IMR-90 (cell line): ENCODE results near the gene DDX10. TPM values are rescaled to one million over a fixed set of nuclear protein-coding genes. Genes with fewer than 3 reads are reported as not detected.

ENCODE experiments used
- ATAC-seq: fragments of 200-7000 bp; cut with Tn5 transposase; 2 replicates; pipeline ENCODE4 v1.9.1; 2020; ENCODE audit warnings: low read depth, mild to moderate bottlenecking, moderate library complexity
- BruUV-seq: library from RNA; stranded (reverse); fragments of 400-500 nt; replicated peaks from 2 replicates; lab custom pipeline; 2021; lab: Mats Ljungman, UMichigan
- CTCF ChIA-PET: fragments of 300-600 bp; formaldehyde crosslinking; extraction: SDS; loops from one replicate; lab custom pipeline; 2021; ENCODE audit warnings: antibody characterized with exemption; lab: Yijun Ruan, JAX
- POLR2A ChIA-PET: fragments of 300-600 bp; sonication (Branson Sonifier 250); formaldehyde crosslinking; loops from one replicate; lab custom pipeline; 2022; ENCODE audit warnings: antibody characterized with exemption; ENCODE audit not compliant: unreplicated experiment; lab: Charles Lee
- DNase-seq: peaks from one replicate; pipeline ENCODE4 v3.0.0; 2013
- H2AFZ ChIP-seq: replicated peaks from 2 replicates; pipeline ENCODE3; 2013; ENCODE audit warnings: low read length, mild to moderate bottlenecking; ENCODE audit not compliant: poor library complexity
- H2AK5ac ChIP-seq: 2 replicates; pipeline ENCODE4 v1.6.1; 2013; ENCODE audit warnings: low read depth, low read length, inconsistent platforms
- H2AK9ac ChIP-seq: replicated peaks from 2 replicates; pipeline ENCODE3; 2013; ENCODE audit warnings: mild to moderate bottlenecking, low read depth, low read length, moderate library complexity; ENCODE audit not compliant: poor library complexity
- H2BK120ac ChIP-seq: 2 replicates; pipeline ENCODE4 v1.6.1; 2013; ENCODE audit warnings: low read depth, low read length, inconsistent platforms
- H2BK15ac ChIP-seq: 3 replicates; pipeline ENCODE4 v1.6.1; 2013; ENCODE audit warnings: low read depth, low read length, inconsistent platforms
- H2BK20ac ChIP-seq: 2 replicates; pipeline ENCODE4 v1.6.1; 2013; ENCODE audit warnings: low read depth, mild to moderate bottlenecking, inconsistent platforms, low read length, moderate library complexity
- H2BK5ac ChIP-seq: 2 replicates; pipeline ENCODE4 v1.6.1; 2013; ENCODE audit warnings: mild to moderate bottlenecking, low read depth, low read length, inconsistent platforms; ENCODE audit not compliant: poor library complexity, severe bottlenecking
- H3K14ac ChIP-seq: replicated peaks from 2 replicates; pipeline ENCODE4 v1.6.1; 2013; ENCODE audit warnings: low read depth, low read length, inconsistent platforms
- H3K18ac ChIP-seq: 2 replicates; pipeline ENCODE4 v1.6.1; 2013; ENCODE audit warnings: low read depth, low read length, control low read depth
- H3K23ac ChIP-seq: 2 replicates; pipeline ENCODE4 v1.6.1; 2013; ENCODE audit warnings: low read depth, low read length, inconsistent platforms
- H3K27ac ChIP-seq: 2 replicates; pipeline ENCODE4 v1.5.1; 2013; ENCODE audit warnings: mild to moderate bottlenecking, control low read depth, low read length; ENCODE audit not compliant: insufficient read depth
- H3K27me3 ChIP-seq: 2 replicates; pipeline ENCODE4 v1.6.1; 2013; ENCODE audit warnings: low read length; ENCODE audit not compliant: control insufficient read depth, insufficient read depth
- H3K36me3 ChIP-seq: 2 replicates; pipeline ENCODE4 v1.6.1; 2013; ENCODE audit warnings: low read length, mixed read lengths; ENCODE audit not compliant: control insufficient read depth, insufficient read depth
- H3K4ac ChIP-seq: 2 replicates; pipeline ENCODE4 v1.6.1; 2013; ENCODE audit warnings: low read depth, low read length, inconsistent platforms
- H3K4me1 ChIP-seq: 2 replicates; pipeline ENCODE4 v1.6.1; 2013; ENCODE audit warnings: low read length, mixed read lengths; ENCODE audit not compliant: control insufficient read depth, insufficient read depth
- H3K4me2 ChIP-seq: 2 replicates; pipeline ENCODE4 v1.6.1; 2013; ENCODE audit warnings: low read depth, mild to moderate bottlenecking, control low read depth, low read length, moderate library complexity
- H3K4me3 ChIP-seq: 2 replicates; pipeline ENCODE4 v1.5.1; 2013; ENCODE audit warnings: low read depth, mild to moderate bottlenecking, control low read depth, low read length, moderate library complexity; ENCODE audit not compliant: insufficient read depth
- H3K56ac ChIP-seq: 2 replicates; pipeline ENCODE4 v1.6.1; 2013; ENCODE audit warnings: low read length, inconsistent platforms; ENCODE audit not compliant: insufficient read depth; ENCODE audit errors: extremely low read depth
- H3K79me1 ChIP-seq, 2 experiments: 2 replicates each; pipeline ENCODE4 v1.6.1; 2013; ENCODE audit warnings: low read length in 2 of 2, inconsistent platforms in 1 of 2, low read depth in 1 of 2
- H3K9ac ChIP-seq: 2 replicates; pipeline ENCODE4 v1.6.1; 2013; ENCODE audit warnings: low read depth, low read length, control low read depth
- H3K9me1 ChIP-seq: 2 replicates; pipeline ENCODE4 v1.6.1; 2013; ENCODE audit warnings: low read length, inconsistent platforms; ENCODE audit not compliant: insufficient read depth
- H3K9me3 ChIP-seq: 2 replicates; pipeline ENCODE4 v1.6.1; 2013; ENCODE audit warnings: low read length; ENCODE audit not compliant: control insufficient read depth, insufficient read depth
- H4K20me1 ChIP-seq: 2 replicates; pipeline ENCODE4 v1.6.1; 2013; ENCODE audit warnings: low read length, inconsistent platforms; ENCODE audit not compliant: insufficient read depth
- H4K5ac ChIP-seq: 2 replicates; pipeline ENCODE4 v1.6.1; 2013; ENCODE audit warnings: mild to moderate bottlenecking, low read depth, low read length, control low read depth
- H4K8ac ChIP-seq, 2 experiments: 2 replicates each; pipeline ENCODE4 v1.6.1; 2013; ENCODE audit warnings: low read depth in 2 of 2, low read length in 2 of 2, control low read depth in 1 of 2, inconsistent platforms in 1 of 2
- H4K91ac ChIP-seq: 2 replicates; pipeline ENCODE4 v1.6.1; 2013; ENCODE audit warnings: low read depth, low read length, inconsistent platforms; ENCODE audit not compliant: insufficient read depth
- BHLHE40 ChIP-seq: fragments of 150-350 bp; IDR thresholded peaks from 2 replicates; pipeline ENCODE4 v1.6.1; 2016; ENCODE audit warnings: mild to moderate bottlenecking, low read depth, low read length
- CHD1 ChIP-seq: IDR thresholded peaks from 2 replicates; pipeline ENCODE4 v1.6.1; 2012; ENCODE audit warnings: low read depth, low read length, improper control_type of control experiment
- CTCF ChIP-seq: conservative IDR thresholded peaks from 2 replicates; pipeline ENCODE4 v1.5.1; 2012; ENCODE audit warnings: mild to moderate bottlenecking, low read depth, low read length, improper control_type of control experiment
- ELK1 ChIP-seq: fragments of 150-350 bp; IDR thresholded peaks from 2 replicates; pipeline ENCODE4 v1.6.1; 2016; ENCODE audit warnings: low read depth, mild to moderate bottlenecking, low read length, moderate library complexity, borderline replicate concordance
- MAFK ChIP-seq: IDR thresholded peaks from 2 replicates; pipeline ENCODE4 v1.6.1; 2012; ENCODE audit warnings: low read depth, low read length, improper control_type of control experiment
- MXI1 ChIP-seq: IDR thresholded peaks from 2 replicates; pipeline ENCODE4 v1.6.1; 2012; ENCODE audit warnings: low read depth, mild to moderate bottlenecking, low read length, moderate library complexity, borderline replicate concordance
- RAD21 ChIP-seq: IDR thresholded peaks from 2 replicates; pipeline ENCODE4 v1.6.1; 2012; ENCODE audit warnings: low read length, improper control_type of control experiment
- RFX5 ChIP-seq: IDR thresholded peaks from 2 replicates; pipeline ENCODE4 v1.8.0; 2012; ENCODE audit warnings: low read depth, mild to moderate bottlenecking, low read length, moderate library complexity
- SMC3 ChIP-seq: fragments of 150-350 bp; IDR thresholded peaks from 2 replicates; pipeline ENCODE4 v1.6.1; 2016; ENCODE audit warnings: low read depth, mild to moderate bottlenecking, antibody characterized with exemption, low read length, moderate library complexity
- WGBS, 2 experiments: methylation state at CpG; one replicate each; pipeline versions ENCODE4 v1.1.5 to v1.1.7; 2013; ENCODE audit warnings: missing lambda C conversion rate in 2 of 2; ENCODE audit not compliant: insufficient read length in 1 of 2; ENCODE audit errors: extremely low coverage in 2 of 2; 5-methylcytosine and 5-hydroxymethylcytosine counted together
- dilution Hi-C: fragments of 300-500 bp; cut with HindIII; formaldehyde crosslinking; loops from one replicate; pipeline ENCODE4 v1.14.3; 2018; ENCODE audit warnings: low sequenced_read_pairs; ENCODE audit not compliant: unreplicated experiment
- in situ Hi-C: fragments of 300-500 bp; cut with MboI; formaldehyde crosslinking; loops from 3 replicates; pipeline ENCODE4 v1.14.3; 2019; ENCODE audit warnings: low sequenced_read_pairs, inconsistent platforms, mixed read lengths
- intact Hi-C: fragments of 100-400 bp; cut with micrococcal nuclease; formaldehyde crosslinking; loops from 2 replicates; pipeline ENCODE4 v1.10.0; 2022
- polyA plus RNA-seq, 3 experiments: library from polyadenylated mRNA; depleted of rRNA; stranded (reverse); fragments of >200 nt; gene quantifications; 2 replicates each; pipeline ENCODE4 v1.2.3, GENCODE V29; 2012; ENCODE audit warnings: low replicate concordance in 1 of 3
- total RNA-seq: library from RNA; depleted of rRNA; stranded (reverse); fragments of >200 nt; gene quantifications from 2 replicates; pipeline ENCODE4 v1.2.3, GENCODE V29; 2012
- TF ChIP-seq, protein P1 (sequence below): fragments of 150-350 bp; IDR thresholded peaks from 2 replicates; pipeline ENCODE4 v1.6.1; 2017; ENCODE audit warnings: mild to moderate bottlenecking, antibody characterized with exemption, low read length, low read depth

DDX10 gene
- total and polyA plus RNA-seq, 2 of the 4 experiments (the other 2 are of a cell fraction), result 20.0 to 31.9 TPM

DNA sequence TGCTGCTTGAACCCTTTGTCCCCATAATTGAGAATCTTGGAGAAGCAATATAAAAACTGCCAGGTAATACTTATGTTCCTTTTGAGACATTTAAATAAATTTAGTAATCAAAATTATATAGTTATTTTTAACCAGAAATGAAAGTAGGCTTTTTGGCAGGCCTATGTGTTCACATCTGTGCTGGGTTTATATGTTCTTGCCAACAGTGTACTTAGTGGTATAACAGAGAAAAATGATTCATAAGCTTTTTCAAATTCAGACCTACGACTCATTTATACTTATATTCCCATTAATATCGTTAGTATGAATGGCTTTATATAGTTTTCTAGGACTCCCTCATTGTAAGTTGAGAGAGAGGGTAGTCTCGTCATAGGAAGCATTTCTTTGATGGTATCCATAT is 79.0 kb downstream of the DDX10 start:
- no peak overlapping the region for H3K4ac ChIP-seq
- H3K9me3 ChIP-seq, result no peaks in the 10 kb centered on the region
- H2BK15ac ChIP-seq, result no peak overlapping the region
- H2AFZ ChIP-seq, result no peak overlapping the region
- H2BK5ac ChIP-seq, result no peak overlapping the region
- dilution Hi-C loops (no loop called here), in situ Hi-C loops (no loop called here), intact Hi-C loops (no loop called here)
- H3K9ac ChIP-seq, result no peak overlapping the region
- H2AK5ac ChIP-seq, result no peak overlapping the region
- no peak overlapping the region for H3K56ac ChIP-seq
- no peaks in the 10 kb centered on the region for H3K36me3 ChIP-seq
- DNase-seq (peak; percentile 64), ATAC-seq (peak; percentile 40; the same call in 1 of the 2 replicates)
- H4K8ac ChIP-seq, result no peak overlapping the region
- BruUV-seq, result no TSS peak
- CTCF ChIA-PET, result no interaction called here
- POLR2A ChIA-PET, result no interaction called here
- WGBS, 2 experiments, result no CpG with 5 or more reads among the region's 3 CpGs
- H3K4me2 ChIP-seq, result no peak overlapping the region
- H4K20me1 ChIP-seq, result no peaks in the 10 kb centered on the region
- no peaks in the 10 kb centered on the region for H3K9me1 ChIP-seq
- no peak overlapping the region for H3K18ac ChIP-seq
- no peak overlapping the region for H3K27ac ChIP-seq
- peaks cover 2% of the 10 kb centered on the region; the same call in 1 of the 2 replicates for H3K4me1 ChIP-seq
- H3K27me3 ChIP-seq, result no peaks in the 10 kb centered on the region
- H3K4me3 ChIP-seq, result no peak overlapping the region
- H4K91ac ChIP-seq, result no peak overlapping the region
- no peak overlapping the region for H2BK20ac ChIP-seq
- no peak overlapping the region for H2AK9ac ChIP-seq
- peaks cover 13% of the 10 kb centered on the region in 2 experiments; a peak in 3 of 4 replicates for H3K79me1 ChIP-seq
- H3K23ac ChIP-seq, result no peak overlapping the region
- H4K5ac ChIP-seq, result no peak overlapping the region
- H2BK120ac ChIP-seq, result no peak overlapping the region
- H3K14ac ChIP-seq, result no peak overlapping the region
- TF ChIP-seq, protein P1, sequence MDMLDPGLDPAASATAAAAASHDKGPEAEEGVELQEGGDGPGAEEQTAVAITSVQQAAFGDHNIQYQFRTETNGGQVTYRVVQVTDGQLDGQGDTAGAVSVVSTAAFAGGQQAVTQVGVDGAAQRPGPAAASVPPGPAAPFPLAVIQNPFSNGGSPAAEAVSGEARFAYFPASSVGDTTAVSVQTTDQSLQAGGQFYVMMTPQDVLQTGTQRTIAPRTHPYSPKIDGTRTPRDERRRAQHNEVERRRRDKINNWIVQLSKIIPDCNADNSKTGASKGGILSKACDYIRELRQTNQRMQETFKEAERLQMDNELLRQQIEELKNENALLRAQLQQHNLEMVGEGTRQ, result no peak
- TF ChIP-seq CTCF (no peak), BHLHE40 (no peak), RAD21 (no peak), MAFK (no peak), RFX5 (no peak), CHD1 (no peak), MXI1 (no peak), SMC3 (no peak), ELK1 (no peak)
